ENCODE measurements around the gene FBN1. TPM values are rescaled to one million over a fixed set of nuclear protein-coding genes. Genes with fewer than 3 reads are reported as not detected.

Gene FBN1
- total RNA-seq, 4 donors from 2014 or later: 113 to 147 (median 120) TPM

GRCh38 chr15:48418343-48418742, 227.2 kb downstream of the FBN1 start:
- Histone ChIP-seq H3K4me1 (peaks cover 0 to 7% of the 10 kb centered on the region in 2 donors), H3K36me3 (peaks cover 20 to 36% of the 10 kb centered on the region in 2 donors)
- intact Hi-C loops (cut with DNase I): no loop called here

GRCh38 chr15:48416301-48416700, 229.2 kb downstream of the FBN1 start:
- H3K36me3 ChIP-seq: peaks cover 21 to 32% of the 10 kb centered on the region in 2 donors
- H3K9me3 ChIP-seq: no peaks in the 10 kb centered on the region
- no peak overlapping the region for H3K27ac ChIP-seq
- WGBS, 2 donors: 66 to 74% methylated on average over 3 of the region's 3 CpGs
- peaks cover 6 to 16% of the 10 kb centered on the region in 2 donors for H3K4me1 ChIP-seq
- intact Hi-C loops (cut with DNase I): no loop called here
- no peak for DNase-seq
- H3K4me3 ChIP-seq (replicated peaks in 1 of 3): no peak overlapping the region
- TF ChIP-seq POLR2A (IDR thresholded peaks at IDR 0.05): no peak
- no peaks in the 10 kb centered on the region for H3K27me3 ChIP-seq

More at GRCh38 chr15:48418343-48418742, 227.2 kb downstream of the FBN1 start:
- Histone ChIP-seq H3K27me3 (no peaks in the 10 kb centered on the region), H3K4me3 (replicated peaks in 1 of 3) (no peak overlapping the region), H3K9me3 (no peaks in the 10 kb centered on the region), H3K27ac (no peak overlapping the region)
- TF ChIP-seq POLR2A (IDR thresholded peaks at IDR 0.05): no peak
- WGBS, 2 donors: 82 to 85% methylated on average over 3 of the region's 3 CpGs
- no peak for DNase-seq

GRCh38 chr15:48415036-48415886, 230.2 kb downstream of the FBN1 start:
- intact Hi-C loops (cut with DNase I): no loop called here
- H3K27me3 ChIP-seq: no peaks in the 10 kb centered on the region
- peaks cover 20 to 30% of the 10 kb centered on the region in 2 donors for H3K36me3 ChIP-seq
- H3K9me3 ChIP-seq: no peaks in the 10 kb centered on the region
- TF ChIP-seq CTCF (IDR thresholded peaks at IDR 0.05): no peak
- no peak for TF ChIP-seq POLR2A (IDR thresholded peaks at IDR 0.05)
- DNase-seq: no peak
- 90 to 93% methylated on average over 15 of the region's 15 CpGs for WGBS, 2 donors
- no peak overlapping the region for H3K4me3 ChIP-seq (replicated peaks in 1 of 3)
- peaks cover 6 to 16% of the 10 kb centered on the region in 2 donors for H3K4me1 ChIP-seq
- H3K27ac ChIP-seq: no peak overlapping the region

- TF ChIP-seq POLR2A (IDR thresholded peaks at IDR 0.05) (no peak), CTCF (IDR thresholded peaks at IDR 0.05) (no peak)
- H3K4me1 ChIP-seq: peaks cover 6 to 16% of the 10 kb centered on the region in 2 donors
- no peak for DNase-seq
- H3K9me3 ChIP-seq: no peaks in the 10 kb centered on the region
- no peaks in the 10 kb centered on the region for H3K27me3 ChIP-seq
- no peak overlapping the region for H3K27ac ChIP-seq
- intact Hi-C loops (cut with DNase I): no loop called here
- H3K36me3 ChIP-seq: peaks cover 13 to 18% of the 10 kb centered on the region in 2 donors
- WGBS, 2 donors: 74 to 78% methylated on average over 3 of the region's 3 CpGs
- H3K4me3 ChIP-seq (replicated peaks in 1 of 3): no peak overlapping the region
These were observed 231.5 kb downstream of the FBN1 start for GRCh38 chr15:48414015-48414414.

GRCh38 chr15:48413304-48413703, 232.2 kb downstream of the FBN1 start:
- intact Hi-C loops (cut with DNase I): no loop called here
- Histone ChIP-seq H3K36me3 (peaks cover 13 to 18% of the 10 kb centered on the region in 2 donors), H3K4me1 (peaks cover 6 to 16% of the 10 kb centered on the region in 2 donors), H3K4me3 (replicated peaks in 1 of 3) (no peak overlapping the region), H3K27ac (peak overlapping the region in 1 of 3 donors; percentile 2), H3K27me3 (no peaks in the 10 kb centered on the region), H3K9me3 (no peaks in the 10 kb centered on the region)
- WGBS, 2 donors: 23 to 27% methylated on average over 6 of the region's 6 CpGs
- TF ChIP-seq CTCF (IDR thresholded peaks at IDR 0.05) (peak in 1 of 6 experiments; percentile 22), POLR2A (IDR thresholded peaks at IDR 0.05) (no peak)
- DNase-seq: peak; percentile 47 to 51

GRCh38 chr15:48411971-48412591, 233.4 kb downstream of the FBN1 start:
- Histone ChIP-seq H3K4me3 (replicated peaks in 1 of 3) (no peak overlapping the region), H3K27ac (no peak overlapping the region), H3K27me3 (no peaks in the 10 kb centered on the region), H3K36me3 (peaks cover 13 to 18% of the 10 kb centered on the region in 2 donors), H3K4me1 (peaks cover 6 to 16% of the 10 kb centered on the region in 2 donors), H3K9me3 (no peaks in the 10 kb centered on the region)
- 64 to 80% methylated on average over 6 of the region's 6 CpGs for WGBS, 2 donors
- intact Hi-C loops (cut with DNase I): no loop called here
- TF ChIP-seq CTCF (IDR thresholded peaks at IDR 0.05): no peak
- no peak for TF ChIP-seq POLR2A (IDR thresholded peaks at IDR 0.05)
- no peak for DNase-seq

All from thyroid gland (tissue), 4 donors.